Psoas muscle (tissue), 8 donors: ENCODE results near the gene DMRT3. TPM values are rescaled to one million over a fixed set of nuclear protein-coding genes. Genes with fewer than 3 reads are reported as not detected.

Experiments
- ATAC-seq, 4 donors: fragments of 200-7000 bp; cut with Tn5 transposase; one replicate each; pipeline ENCODE4 v1.9.1; 2020; ENCODE audit warnings: moderate library complexity in 3 of 4, mild to moderate bottlenecking in 2 of 4
- DNase-seq, 2 donors: peaks; one replicate each; pipeline ENCODE4 v3.0.0-alpha.2; 2020
- H3K27ac ChIP-seq: fragments of 200-600 bp; one replicate; pipeline ENCODE4 v1.8.0; 2022
- H3K27me3 ChIP-seq, 3 donors: fragments of 200-600 bp in 1 of 3; one replicate each; pipeline versions ENCODE4 v1.6.1 to v1.8.0; 2013 to 2022; ENCODE audit warnings: low read length in 2 of 3, mild to moderate bottlenecking in 2 of 3, moderate library complexity in 1 of 3; ENCODE audit not compliant: insufficient read depth in 3 of 3
- H3K36me3 ChIP-seq, 2 donors: fragments of 200-600 bp in 1 of 2; one replicate each; pipeline versions ENCODE4 v1.6.1 to v1.8.0; 2013 to 2022; ENCODE audit warnings: low read depth in 1 of 2, mild to moderate bottlenecking in 1 of 2, moderate library complexity in 1 of 2; ENCODE audit not compliant: insufficient read depth in 1 of 2
- H3K4me1 ChIP-seq: fragments of 200-600 bp; one replicate; pipeline ENCODE4 v1.8.0; 2022
- H3K4me3 ChIP-seq: fragments of 200-600 bp; one replicate; pipeline ENCODE4 v1.8.0; 2022; ENCODE audit warnings: mild to moderate bottlenecking
- H3K9me3 ChIP-seq: fragments of 200-600 bp; one replicate; pipeline ENCODE4 v1.8.0; 2022
- WGBS, 3 donors: extraction: QIAGEN DNeasy Blood & Tissue Kit; methylation state at CpG; one replicate each; pipeline versions ENCODE4 v1.1.6 to v1.1.7; 2013; 5-methylcytosine and 5-hydroxymethylcytosine counted together
- intact Hi-C, 2 donors: fragments of 100-400 bp; cut with DNase I; formaldehyde crosslinking; loops; one replicate each; pipeline versions ENCODE4 v1.11.0 to v1.14.2; 2022
- polyA plus RNA-seq, 3 donors: library from polyadenylated mRNA; stranded (reverse); fragments of 200-250 nt; gene quantifications; one replicate each; pipeline ENCODE4 v1.2.3, GENCODE V29; 2013
- total RNA-seq, 4 donors: library from RNA; stranded (reverse); fragmentation: NEBNext Ultra II Directional in 2 of 4; extraction: Animal tissue kit (Norgen Biotek cat#: 25700) in 2 of 4; gene quantifications; one replicate each; pipeline versions ENCODE4 v1.2.1 to v1.2.4, GENCODE V29; 2021 to 2023
- TF ChIP-seq, protein P1 (sequence below): fragments of 200-600 bp; IDR thresholded peaks from one replicate; pipeline ENCODE4 v1.8.0; 2022; ENCODE audit warnings: antibody characterized with exemption
- donor health status: healthy with polysubstance abuse.
- donor health status: DM: no; HTN: no; CAD: no; lungs with moderate emphysema.
- donor health status: Bipolar disorder and iron deficiency.
- donor health status: healthy.
- donor health status: DM: yes; HTN: yes; CAD: no.
- donor health status: DM: no; HTN: no; CAD: no.
- donor health status: DM: no; HTN: no; CAD: no.
- donor health status: DM: yes; HTN: yes; CAD: no.

DMRT3 gene
- total and polyA plus RNA-seq, 7 donors = 0.03 to 0.44 (median 0.12) TPM; not detected in 1

DNA sequence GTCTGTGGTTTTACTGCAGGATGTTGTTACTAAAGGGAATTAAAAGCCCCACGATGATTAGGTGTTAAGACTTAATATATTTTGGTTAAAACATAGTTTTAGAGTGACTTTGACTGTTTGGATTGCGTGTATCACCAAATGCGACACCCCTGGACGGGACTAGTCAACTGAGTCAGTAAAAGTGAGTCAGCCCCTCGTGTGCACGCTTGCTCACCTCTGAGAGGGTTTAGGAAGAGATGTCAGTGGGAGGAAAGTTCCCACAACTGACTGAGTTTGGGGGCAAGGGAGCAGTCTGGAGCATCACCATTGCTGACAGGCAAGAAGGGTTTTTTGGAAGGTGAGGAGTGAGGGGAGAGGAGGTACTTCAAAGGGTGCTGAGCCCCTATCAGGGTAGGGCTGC, 14.4 kb upstream of the DMRT3 start:
- intact Hi-C loops = no loop called here
- 70 to 76% (median 71%) methylated on average over 6 of the region's 6 CpGs for WGBS, 3 donors
- Histone ChIP-seq H3K27me3 (peaks cover 3 to 42% (median 5%) of the 10 kb centered on the region in 3 donors), H3K4me1 (no peaks in the 10 kb centered on the region), H3K4me3 (no peak overlapping the region), H3K36me3 (no peaks in the 10 kb centered on the region), H3K27ac (no peak overlapping the region), H3K9me3 (no peaks in the 10 kb centered on the region)
- DNase-seq (no peak), ATAC-seq (no peak)
- TF ChIP-seq, protein P1, sequence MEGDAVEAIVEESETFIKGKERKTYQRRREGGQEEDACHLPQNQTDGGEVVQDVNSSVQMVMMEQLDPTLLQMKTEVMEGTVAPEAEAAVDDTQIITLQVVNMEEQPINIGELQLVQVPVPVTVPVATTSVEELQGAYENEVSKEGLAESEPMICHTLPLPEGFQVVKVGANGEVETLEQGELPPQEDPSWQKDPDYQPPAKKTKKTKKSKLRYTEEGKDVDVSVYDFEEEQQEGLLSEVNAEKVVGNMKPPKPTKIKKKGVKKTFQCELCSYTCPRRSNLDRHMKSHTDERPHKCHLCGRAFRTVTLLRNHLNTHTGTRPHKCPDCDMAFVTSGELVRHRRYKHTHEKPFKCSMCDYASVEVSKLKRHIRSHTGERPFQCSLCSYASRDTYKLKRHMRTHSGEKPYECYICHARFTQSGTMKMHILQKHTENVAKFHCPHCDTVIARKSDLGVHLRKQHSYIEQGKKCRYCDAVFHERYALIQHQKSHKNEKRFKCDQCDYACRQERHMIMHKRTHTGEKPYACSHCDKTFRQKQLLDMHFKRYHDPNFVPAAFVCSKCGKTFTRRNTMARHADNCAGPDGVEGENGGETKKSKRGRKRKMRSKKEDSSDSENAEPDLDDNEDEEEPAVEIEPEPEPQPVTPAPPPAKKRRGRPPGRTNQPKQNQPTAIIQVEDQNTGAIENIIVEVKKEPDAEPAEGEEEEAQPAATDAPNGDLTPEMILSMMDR = no peak

DNA sequence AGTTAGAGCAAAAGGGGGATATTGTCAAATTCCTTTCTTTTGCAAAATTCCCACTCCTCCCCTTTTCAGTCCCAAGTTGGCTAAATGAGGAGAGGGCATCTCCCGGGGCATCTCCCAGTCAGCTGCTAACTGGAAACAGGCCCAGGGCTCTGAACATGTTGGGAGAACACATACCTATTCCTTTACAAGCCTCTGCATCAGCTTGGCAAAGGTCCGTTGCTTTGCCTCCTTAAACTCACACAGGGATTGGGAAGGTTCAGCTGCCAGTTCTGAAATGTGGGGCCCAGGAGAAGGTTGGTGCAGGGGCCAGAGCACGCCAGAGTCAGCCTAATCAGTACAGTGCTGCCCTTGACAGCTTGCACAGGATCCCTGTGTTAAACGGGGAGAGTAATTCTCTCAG, 11.0 kb upstream of the DMRT3 start:
- Histone ChIP-seq H3K27ac (no peak overlapping the region), H3K36me3 (no peaks in the 10 kb centered on the region), H3K9me3 (no peaks in the 10 kb centered on the region), H3K4me1 (no peaks in the 10 kb centered on the region), H3K27me3 (peaks cover 3 to 75% (median 19%) of the 10 kb centered on the region in 3 donors), H3K4me3 (no peak overlapping the region)
- no peak for DNase-seq
- intact Hi-C loops = no loop called here
- no peak for ATAC-seq
- 30 to 43% (median 34%) methylated on average over 4 of the region's 4 CpGs for WGBS, 3 donors
- TF ChIP-seq, protein P1 = no peak

DNA sequence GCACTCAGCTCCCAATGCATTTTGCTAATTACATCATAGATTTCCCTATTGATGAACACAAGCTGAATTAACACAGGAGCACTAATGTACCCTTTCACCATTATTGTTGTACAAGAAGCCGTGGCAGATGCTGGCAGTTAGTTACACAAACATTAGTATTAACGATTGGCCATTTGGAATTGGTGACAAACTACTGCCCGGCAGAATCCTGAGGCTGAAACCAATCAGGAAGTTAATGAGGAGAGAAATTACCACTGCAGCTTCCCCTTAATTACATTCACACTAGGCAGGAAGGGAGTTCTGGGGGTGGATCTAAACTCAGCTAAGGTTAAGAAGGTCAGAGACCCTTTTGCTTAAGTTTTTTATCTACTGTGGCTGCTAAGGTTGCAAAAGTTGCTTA, 9.6 kb upstream of the DMRT3 start:
- TF ChIP-seq, protein P1 = no peak
- ATAC-seq = no peak
- peaks cover 4% of the 10 kb centered on the region for H3K4me1 ChIP-seq
- H3K27me3 ChIP-seq = peaks cover 3 to 80% (median 30%) of the 10 kb centered on the region in 3 donors
- H3K27ac ChIP-seq = no peak overlapping the region
- DNase-seq = no peak
- intact Hi-C loops = no loop called here
- H3K4me3 ChIP-seq = no peak overlapping the region
- 56 to 61% (median 58%) methylated on average over 3 of the region's 3 CpGs for WGBS, 3 donors
- no peaks in the 10 kb centered on the region for H3K36me3 ChIP-seq
- H3K9me3 ChIP-seq = no peaks in the 10 kb centered on the region

DNA sequence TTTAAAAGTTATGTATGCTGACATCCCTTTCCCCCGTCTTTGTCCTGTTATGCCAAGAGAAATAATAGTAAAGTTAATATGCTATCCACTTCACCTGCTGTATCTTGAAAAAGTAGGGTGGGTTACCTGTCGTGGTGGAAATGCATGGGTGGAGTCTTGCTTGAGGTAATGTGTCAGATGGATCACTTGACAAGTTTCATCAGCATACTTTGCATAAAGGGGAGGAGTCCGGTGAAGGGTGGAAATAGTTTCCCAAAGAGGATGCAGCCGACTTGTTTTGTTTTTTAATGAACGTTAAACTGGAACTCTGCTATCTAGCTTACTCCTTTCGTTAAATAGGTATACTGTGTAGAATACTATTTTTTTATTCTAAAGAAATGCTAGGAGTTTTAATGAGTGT, 9.0 kb upstream of the DMRT3 start:
- Histone ChIP-seq H3K27me3 (peaks cover 3 to 81% (median 35%) of the 10 kb centered on the region in 3 donors), H3K4me3 (no peak overlapping the region), H3K27ac (no peak overlapping the region), H3K9me3 (no peaks in the 10 kb centered on the region), H3K4me1 (peaks cover 4% of the 10 kb centered on the region), H3K36me3 (no peaks in the 10 kb centered on the region)
- WGBS, 3 donors = 42 to 46% (median 43%) methylated on average over 6 of the region's 6 CpGs
- intact Hi-C loops = no loop called here
- ATAC-seq (no peak), DNase-seq (no peak)
- TF ChIP-seq, protein P1 = no peak
